Embryonic facial prominence (tissue), 1 donor: ENCODE data around the gene HELZ2.

Source experiments
- DNase-seq: peaks from one replicate; pipeline ENCODE4 v3.0.0-alpha.2; 2016; ENCODE audit errors: extremely low spot score

HELZ2 gene

DNA sequence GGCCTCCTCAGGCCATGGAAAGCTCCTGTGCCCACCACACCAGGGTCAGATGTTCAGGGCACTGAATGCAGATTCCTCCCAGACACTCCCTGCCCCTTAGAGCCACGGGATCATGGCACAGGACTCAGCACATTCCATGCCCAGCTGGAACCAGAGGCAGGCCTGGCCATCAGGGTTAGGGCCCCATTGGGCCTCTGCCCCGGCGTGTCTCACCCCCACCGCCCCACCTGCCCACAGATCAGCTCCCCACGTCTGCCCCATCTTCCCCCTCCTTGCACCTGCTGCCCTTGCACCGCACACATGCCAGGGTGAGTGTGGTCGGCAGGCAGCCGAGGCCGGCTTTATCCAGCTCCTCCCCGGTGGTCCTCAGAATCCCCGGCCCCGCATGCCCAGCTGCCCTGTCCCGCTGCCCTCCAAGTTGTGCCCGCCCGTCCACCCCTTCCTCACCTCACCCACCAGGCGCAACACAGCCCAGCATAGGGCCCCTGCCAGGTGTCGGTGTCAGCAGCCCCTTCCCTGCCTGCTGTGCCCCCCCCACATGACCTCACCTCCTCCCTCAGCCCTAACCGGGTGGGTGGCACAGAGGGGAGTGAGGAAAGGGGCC lies 24.3 kb downstream of the HELZ2 start:
- DNase-seq: no peak

DNA sequence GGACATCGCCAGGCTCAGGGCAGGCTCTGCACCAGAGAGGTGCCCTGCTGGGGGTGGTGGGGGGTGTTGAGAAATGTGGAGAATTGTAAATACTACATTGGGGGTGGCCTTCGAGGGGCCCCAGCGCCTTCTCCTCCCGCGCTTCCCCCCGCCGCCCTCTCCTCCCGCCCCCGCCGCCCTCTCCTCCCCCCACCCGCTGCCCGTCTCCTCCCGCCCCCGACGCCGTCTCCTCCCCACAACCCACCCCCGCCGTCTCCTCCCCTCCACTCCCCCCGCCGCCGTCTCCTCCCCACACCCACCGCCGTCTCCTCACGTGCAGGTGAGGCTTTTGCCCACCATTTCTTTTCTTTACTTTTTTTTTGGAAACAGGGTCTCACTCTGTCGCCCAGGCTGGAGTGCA lies 25.0 kb downstream of the HELZ2 start:
- no peak for DNase-seq

DNA sequence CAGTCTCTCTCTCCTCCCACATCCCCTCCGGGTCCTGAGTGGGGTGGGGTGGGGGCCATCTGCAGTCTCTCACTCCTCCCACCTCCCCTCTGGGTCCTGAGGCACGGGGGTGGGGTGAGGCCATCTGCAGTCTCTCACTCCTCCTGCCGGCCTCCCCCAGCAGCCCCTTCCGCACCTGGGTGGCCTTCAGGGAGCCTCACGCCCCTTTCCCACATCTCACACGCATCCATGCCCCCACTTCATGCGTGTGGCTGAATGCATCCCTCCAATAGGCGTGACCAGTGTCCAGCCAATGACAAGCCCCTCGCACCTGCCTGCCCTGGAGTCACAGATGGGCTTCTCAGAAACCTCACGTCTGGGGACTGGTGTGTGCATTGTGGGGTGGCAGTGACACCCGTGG lies 25.5 kb downstream of the HELZ2 start:
- no peak for DNase-seq

DNA sequence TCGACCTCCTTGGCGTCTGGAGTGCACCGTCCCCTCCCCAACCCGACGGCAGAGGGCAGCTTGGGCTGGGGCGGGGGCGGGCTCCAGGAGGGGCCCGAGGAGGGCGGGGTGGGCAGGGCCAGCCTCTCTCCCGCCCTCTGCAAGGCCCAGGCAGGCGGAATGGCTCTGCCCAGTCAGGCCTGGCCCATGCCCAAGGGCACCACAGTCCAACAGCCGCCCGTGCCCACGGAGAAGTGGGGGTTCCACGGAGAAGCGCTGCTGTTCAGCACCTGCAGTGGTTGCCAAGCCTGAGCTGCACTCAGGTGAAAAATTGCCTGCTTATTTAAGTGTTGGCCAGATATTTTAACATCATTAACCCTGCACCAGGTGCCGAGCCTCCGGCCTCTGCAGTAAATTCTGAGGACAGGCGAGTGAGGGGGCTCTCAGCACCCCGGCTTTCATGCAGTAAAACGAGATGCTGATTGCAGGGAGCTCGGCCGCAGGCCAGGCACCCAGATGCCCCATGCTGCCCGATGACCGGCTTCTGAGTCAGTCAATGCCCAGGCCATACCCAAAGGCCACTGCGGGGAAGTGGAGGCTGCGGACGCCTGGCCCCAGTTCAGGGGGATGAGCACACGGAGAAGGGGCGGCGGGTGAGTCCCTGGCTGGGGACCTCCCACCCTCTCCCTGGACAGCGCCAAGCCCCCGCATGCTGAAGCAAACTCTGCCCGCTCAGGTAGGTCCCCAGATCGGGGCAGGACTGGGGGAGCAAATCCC lies 26.1 kb downstream of the HELZ2 start, which contains the start of gene SRMS:
SRMS (minus strand) TSS at position 25 of the 756 bp plus-strand sequence. CDS start 286 bp downstream, outside the sequence.
- no peak for DNase-seq

DNA sequence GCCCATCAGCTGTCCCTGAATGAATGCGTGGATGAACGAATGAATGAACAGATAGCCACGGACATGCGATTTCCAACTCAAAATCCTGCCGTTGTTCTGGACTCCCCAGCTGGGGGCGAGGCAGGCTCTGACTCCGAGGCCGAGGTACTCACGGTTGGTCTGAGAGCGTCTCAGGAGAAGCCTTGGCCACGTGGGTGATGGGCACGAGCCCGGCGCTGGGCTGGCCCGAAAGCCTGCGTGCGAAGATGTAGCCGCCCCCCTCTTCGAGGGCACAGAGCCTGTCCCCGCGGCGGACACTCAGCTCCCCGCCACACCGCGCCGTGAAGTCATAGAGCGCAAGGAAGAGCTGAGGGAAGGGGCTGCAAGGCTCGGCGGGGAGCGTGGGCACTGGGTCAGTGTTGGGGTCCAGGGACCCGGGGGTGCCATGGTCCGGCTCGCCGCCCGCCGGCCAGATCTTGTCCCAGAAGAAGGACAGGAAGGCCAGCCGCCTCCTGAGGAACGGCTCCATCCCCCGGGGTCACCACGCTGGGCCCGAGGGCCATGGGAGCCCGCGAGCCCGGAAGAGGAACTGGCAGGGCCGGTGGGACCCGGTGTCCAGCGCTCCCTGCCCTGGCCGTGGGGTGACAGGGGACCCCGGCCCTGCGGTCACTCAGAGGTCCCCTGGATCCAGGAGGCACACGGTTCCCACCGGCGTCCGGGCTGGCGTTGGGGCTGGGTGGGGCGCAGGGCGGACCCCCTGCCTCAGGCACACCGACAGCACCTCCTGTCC lies 26.9 kb downstream of the HELZ2 start:
- no peak for DNase-seq

DNA sequence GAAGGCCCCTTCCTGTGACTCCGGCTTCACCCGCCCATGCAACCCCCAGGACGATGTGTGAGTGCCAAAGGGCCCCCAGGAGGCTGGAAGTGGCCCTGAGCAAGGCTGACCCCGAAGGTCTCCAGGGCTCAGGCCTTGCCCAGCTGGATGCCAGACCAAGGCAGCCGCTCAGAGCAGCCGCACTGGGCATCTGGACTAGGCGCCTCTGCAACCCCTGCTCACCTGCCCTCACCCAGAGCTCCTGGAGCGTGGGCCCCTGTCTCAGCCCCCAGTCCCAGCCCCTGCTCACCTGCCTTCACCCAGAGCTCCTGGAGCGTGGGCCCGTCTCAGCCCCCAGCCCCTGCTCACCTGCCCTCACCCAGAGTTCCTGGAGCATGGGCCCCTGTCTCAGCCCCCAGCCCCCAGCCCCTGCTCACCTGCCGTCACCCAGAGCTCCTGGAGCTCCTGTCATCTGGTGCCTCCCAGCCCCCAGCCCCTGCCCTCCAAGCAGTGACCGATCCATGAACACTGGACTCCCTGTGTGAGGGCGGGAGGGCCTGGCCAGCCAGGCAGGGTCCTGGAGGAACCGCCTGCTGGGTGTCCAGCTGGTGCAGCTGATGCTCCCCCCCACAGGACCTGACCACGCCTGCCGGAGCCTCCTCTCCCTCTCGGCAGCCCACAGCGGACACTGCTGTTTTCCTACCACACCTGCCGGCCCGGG lies 27.6 kb downstream of the HELZ2 start:
- no peak for DNase-seq

DNA sequence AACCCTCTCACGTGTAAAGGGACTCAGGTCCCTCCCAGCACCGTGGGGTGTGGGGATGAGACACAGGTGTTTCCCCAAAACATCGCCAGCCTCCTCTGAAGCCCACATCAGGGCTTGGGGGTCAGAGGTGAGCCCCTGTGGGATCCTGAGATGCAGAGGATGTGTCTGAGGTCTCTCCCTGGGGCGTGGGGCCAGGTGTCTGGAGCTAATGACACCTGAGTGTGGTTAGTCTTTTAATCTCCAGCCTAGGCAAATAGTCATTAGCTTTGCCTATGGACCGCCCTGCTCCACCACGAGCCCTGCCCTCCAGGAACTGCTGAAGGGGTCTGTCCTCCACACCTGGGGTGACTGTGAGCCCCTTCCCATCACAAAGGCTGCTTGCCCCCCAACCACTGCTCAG lies 28.2 kb downstream of the HELZ2 start:
- no peak for DNase-seq

DNA sequence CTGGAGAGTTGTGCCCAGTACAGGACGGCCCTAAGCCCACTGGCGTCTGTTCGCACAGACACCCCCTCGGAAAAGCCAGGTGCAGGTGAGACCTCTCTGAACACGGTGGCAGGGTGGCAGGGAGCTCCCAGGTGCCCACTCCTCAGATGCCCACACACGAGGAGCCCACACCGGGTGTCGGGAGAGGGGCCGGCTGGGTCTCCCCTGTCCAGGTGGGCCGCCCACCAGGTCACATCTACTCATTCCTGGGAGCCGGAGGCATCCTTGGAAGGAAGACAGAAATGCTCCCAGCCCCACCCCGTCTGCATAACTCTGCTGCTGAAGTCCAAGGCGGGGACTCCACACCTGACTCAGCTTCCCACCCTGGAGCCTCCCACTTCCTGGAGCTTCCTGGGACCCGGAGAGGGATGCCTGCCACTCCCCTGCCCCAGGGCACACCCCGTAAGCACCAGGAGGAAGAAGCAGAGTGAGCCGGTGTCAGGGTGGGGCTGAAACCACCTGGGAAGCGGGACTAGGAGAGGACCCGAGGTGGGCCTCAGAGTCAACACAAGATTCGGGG lies 29.0 kb downstream of the HELZ2 start:
- no peak for DNase-seq

DNA sequence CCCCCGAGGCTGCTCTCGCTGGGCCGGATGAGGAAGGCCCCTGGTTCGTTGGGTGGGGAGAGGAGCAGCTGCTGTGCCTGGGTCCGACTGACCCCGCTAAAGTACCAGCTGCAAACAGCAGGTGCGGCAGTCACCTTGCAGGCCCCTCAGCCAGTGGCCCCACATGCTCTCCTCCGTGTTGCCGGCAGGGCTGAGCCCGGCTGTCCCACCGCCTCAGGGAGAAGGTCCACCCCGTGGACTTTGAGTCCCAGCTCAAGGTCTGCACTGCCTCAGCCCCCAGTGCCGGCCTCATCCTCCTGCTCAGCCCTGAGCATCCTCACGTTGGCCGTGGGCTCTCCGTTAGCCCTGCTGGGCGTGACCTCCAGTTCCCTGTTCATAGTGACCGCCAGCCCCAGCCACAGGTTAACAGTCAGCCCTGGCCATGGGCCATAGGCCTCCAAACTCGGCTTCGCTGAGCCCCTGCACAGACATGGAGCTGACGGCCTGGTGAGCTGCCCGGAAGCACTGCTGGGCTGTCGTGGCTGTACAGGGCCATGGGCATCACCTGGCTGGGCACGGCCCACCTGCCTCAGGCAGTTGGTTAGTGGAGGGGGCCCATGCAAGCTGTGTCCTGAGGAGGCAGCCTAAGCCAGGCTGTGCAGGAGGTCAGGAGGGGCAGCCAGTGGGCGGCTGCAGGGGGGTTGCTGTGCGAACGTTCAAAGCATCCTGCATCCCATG lies 29.6 kb downstream of the HELZ2 start:
- no peak for DNase-seq

DNA sequence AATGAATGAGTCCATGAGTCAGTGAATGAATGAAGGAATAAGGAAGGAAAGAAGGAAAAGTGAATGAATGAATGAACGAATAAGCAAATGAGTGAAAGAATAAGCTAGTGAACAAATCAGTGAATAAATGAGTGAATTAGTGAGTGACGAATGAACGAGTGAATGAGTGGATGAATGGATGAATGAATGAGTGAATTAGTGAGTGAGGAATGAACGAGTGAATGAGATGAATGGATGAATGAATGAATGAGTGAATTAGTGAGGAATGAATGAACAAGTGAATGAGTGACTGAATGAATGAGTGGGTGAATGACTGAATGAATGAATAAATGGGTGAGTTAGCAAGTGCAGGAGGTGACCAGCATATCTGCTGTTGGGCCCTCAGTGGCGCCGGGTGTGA lies 30.3 kb downstream of the HELZ2 start:
- no peak for DNase-seq

DNA sequence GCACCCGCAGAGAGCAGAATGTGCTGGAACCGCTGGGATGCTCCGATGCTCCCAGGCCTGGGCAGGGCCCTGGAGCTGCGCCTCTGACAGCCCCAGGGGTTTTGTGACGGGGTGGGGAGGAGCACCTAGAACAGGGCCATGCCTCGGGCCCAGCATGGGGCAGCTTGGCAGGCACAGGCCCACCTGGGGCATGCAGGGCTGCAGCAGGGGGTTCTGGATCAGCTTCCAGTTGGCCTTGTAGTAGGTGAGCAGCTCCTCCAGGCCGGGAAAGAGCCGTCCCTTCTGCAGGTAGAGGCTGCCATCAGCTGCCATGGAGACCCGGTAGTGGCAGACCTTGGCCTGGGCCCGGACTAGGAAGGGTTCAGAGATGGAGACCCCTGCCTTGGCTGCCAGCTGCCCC lies 30.9 kb downstream of the HELZ2 start:
- no peak for DNase-seq

DNA sequence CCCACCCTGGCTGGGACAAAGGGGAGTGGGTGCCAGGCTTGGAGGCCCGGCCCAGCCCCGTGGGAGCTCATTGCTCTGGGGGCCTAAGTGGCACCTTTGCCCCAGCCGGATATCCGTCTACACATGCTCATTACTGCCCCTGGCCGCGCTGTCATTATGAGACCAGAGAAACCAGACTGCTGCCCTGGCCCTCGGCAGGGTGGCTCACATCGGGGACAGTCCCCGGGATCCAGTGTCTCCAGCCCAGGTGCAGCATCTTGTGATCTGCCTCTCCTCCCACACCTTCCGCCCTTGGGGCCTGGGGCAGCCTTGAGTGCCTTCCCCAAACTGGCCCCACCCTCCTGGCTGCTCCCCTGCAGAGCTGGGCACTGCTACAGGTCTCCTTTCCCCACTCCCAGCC lies 31.3 kb downstream of the HELZ2 start:
- no peak for DNase-seq

DNA sequence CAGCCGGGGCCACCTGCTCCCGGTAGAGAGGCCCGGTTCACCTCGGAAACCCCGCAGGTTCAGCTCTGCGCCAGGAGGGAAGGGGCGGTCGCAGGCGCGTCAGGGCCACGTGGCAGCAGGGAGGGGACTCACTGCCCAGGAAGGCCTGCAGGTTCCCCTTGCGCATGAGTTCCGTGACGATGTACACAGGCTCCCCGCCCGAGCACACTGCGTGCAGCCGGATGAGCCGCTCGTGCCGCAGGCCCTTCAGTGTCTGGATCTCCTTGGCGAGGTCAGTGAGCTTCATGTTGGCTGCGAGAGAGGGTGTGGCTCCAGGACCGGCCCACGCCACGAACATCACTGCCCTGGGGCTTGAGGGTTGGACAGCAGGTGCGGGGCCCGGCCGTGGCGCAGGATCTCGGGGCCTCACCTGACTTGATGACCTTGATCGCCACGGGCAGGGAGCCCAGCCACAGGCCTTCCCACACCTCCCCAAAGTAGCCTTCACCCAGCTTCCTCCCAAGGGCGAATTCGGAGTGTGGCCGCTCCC lies 31.9 kb downstream of the HELZ2 start:
- no peak for DNase-seq

DNA sequence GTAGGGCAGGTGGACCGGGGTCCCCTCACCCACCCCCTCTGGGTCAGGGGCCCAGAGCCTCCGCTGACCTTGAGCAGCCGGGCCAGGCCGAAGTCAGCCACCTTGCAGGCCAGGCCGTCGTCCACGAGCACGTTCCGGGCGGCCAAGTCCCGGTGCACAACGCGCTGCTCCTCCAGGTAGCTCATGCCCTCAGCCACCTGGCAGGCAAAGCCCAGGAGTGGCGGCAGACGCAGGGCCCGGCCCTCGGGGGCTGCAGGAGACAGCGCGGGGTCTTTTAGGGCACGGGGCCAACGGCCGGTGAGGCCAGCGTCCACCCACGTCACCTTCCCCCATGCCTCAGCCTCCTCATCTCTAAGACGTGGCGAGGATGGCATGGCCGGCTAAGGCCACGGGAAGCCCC lies 32.7 kb downstream of the HELZ2 start:
- DNase-seq: no peak

DNA sequence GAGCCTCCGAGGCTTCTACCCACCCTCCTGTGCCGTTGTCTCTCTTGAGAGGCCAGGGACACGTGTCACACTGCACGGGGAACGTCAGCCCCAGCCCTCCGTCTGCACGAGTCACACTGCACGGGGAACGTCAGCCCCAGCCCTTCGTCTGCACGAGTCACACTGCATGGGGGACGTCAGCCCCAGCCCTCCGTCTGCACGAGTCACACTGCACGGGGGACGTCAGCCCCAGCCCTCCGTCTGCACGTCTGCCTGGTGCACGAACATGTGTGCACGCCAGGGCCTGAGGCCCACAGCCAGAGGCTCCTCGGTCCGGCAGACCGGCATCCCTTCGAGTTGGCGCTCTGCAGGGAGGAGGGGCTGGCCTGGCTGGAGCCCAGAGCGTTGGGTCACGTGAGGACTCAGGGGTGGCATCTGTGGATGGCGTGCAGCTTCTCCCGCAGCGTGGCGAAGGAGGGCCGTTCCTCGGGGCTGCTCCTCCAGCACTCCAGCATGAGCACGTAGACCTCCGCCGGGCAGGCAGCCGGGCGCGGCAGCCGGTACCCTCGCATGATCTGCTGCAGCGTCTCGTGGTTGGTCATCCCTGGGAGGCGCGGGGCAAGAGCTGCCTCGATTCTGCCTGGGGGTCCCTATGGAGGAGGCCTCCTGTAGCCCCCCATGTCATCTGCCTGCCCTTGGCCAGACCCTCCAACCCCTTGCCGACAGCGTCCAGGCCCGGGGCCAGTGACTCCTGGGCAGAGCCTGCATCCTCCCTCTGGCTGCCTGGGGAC lies 33.4 kb downstream of the HELZ2 start:
- no peak for DNase-seq

DNA sequence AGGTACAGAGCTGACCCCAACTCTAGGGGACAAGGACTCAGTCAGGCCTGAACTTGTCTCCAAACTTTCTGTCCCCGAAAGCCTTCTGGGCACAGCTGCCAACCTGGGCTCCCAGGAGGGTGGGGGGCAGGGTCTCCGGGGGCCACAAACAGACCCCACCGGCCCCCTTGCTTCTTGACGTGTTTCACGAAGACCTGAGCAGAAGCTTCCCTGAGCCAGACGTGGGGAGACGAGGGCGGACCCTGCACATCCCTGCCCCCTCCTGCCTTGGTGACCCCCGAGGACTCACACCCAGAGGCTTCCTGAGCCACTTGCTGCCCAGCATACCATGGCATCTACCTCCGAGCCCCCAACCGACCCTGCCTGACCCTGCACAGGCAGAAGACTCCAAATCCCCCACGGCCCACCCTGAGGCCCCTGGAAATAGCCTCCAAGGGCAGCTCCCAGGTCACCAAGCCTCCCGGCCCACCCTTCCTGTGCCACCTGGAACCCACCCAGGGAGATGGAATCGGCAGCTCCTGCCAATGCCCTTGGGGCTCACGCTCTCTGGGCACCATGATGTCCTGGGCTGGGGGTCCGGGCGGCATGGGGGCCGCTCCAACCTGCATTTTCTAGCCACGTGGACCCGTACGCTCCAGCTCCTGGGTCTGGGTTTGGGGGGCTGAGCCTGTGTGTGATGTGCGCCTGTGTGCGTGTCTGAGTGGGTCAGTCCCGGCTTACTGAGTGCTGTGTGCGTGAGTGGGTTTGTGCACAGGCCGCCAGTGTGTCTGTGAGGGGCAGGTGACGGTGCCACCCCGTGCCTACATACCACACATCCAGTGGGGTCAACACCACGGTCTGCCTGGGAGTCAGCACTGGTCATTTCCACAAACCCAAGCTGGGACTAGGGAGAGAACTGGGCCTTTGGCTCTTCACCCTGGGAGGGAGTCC lies 34.3 kb downstream of the HELZ2 start:
- no peak for DNase-seq

DNA sequence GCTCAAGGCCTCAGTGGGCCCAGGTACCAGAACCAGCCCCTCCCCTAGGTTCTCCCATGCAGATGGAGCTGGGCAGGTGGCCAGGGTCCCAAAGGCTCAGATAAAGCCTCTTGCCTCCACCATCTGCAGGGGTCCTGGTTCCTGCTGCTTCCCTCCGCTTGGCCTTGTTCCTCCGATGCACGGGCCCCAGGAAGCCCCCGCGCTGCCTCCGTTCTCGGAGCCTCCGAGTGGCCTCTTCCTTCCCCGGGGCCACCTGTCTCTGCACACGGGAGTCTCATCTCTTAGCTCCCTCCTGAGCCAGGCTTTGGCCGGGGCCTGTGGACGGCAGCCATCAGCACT lies 35.0 kb downstream of the HELZ2 start:
- DNase-seq: no peak

DNA sequence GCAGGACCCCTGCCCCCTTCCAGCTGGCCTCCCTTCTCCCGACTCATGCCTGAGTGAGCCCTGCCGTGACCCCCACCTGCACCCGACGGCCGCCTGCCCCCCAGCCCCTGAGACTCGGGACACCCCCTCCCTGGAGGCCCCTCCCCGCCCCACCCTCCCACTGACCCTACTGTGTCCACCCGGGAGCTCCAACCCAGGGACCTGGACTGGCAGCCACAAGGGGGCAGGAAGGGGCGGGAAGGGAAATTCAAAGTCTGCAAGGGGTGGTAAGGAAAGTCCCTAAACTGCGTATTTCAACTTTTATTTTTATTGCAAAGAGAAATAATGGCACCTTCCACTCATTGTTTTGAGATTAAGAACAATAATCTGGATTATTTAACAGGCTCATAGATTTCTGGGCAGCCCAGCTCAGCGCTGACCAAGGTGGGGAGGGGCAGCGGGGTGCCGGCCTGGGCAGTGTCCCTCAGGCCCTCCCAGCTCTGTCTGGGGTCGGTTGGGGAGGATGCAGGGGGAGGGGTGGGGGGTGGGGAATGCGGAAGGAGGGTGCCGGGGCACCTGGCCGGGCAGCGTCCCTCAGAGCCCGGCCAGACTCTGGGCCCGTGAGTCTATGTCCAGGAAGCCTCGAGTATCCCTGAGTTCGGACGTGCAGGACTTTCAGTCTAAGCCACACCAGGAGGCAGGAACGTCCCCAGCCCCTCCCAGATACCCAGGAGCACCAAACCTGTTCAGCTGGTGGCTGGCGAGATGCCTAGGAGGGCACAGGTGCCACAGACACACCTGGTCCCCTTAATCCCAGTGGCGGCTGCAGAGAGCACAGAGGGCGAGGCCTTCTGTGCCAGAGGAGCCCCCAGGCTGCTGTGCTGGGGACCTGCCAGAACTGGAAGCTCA lies 35.6 kb downstream of the HELZ2 start:
- no peak for DNase-seq
